CD4-positive, CD25-positive, alpha-beta regulatory T cell (primary cell): ENCODE measurements around the gene LST1. TPM values are rescaled to one million over a fixed set of nuclear protein-coding genes. Genes with fewer than 3 reads are reported as not detected.

Experiments
- ATAC-seq, 2 donors: fragments of 150-1000 bp; cut with Tn5 transposase; one replicate each; pipeline ENCODE4 v1.10.0; 2021; ENCODE audit warnings: low read depth in 2 of 2, moderate number of reproducible peaks in 2 of 2, moderate library complexity in 1 of 2
- DNase-seq, 3 donors: peaks; one replicate each; pipeline versions ENCODE4 v3.0.0 to v3.0.0-alpha.2; 2012 to 2022; ENCODE audit warnings: mixed read lengths in 1 of 3
- H3K27ac ChIP-seq: one replicate; pipeline ENCODE4 v1.7.0; 2013; ENCODE audit warnings: mild to moderate bottlenecking, low read length; ENCODE audit not compliant: insufficient read depth, poor library complexity, severe bottlenecking
- H3K27me3 ChIP-seq: one replicate; pipeline ENCODE4 v1.7.0; 2013; ENCODE audit warnings: low read length; ENCODE audit not compliant: control insufficient read depth, insufficient read depth
- H3K36me3 ChIP-seq: one replicate; pipeline ENCODE4 v1.7.0; 2013; ENCODE audit warnings: mild to moderate bottlenecking, low read length, moderate library complexity; ENCODE audit not compliant: control insufficient read depth, insufficient read depth
- H3K4me1 ChIP-seq: 2 replicates; pipeline ENCODE4 v1.7.0; 2013; ENCODE audit warnings: mild to moderate bottlenecking, low read length; ENCODE audit not compliant: insufficient read depth, control insufficient read depth, poor library complexity, severe bottlenecking
- H3K4me3 ChIP-seq: one replicate; pipeline ENCODE4 v1.7.0; 2013; ENCODE audit warnings: low read depth, mild to moderate bottlenecking, low read length, moderate library complexity
- H3K9me3 ChIP-seq, 2 experiments: 1 replicate in 1 of 2; 2 replicates in 1 of 2; pipeline ENCODE4 v1.7.0; 2013; ENCODE audit warnings: low read length in 2 of 2, mild to moderate bottlenecking in 1 of 2, moderate library complexity in 1 of 2; ENCODE audit not compliant: control insufficient read depth in 2 of 2
- H3K27ac Mint-ChIP-seq, 3 donors: one replicate each; pipeline ENCODE4 v1.8.0; 2020 to 2022; ENCODE audit warnings: mild to moderate bottlenecking in 3 of 3, mixed read lengths in 3 of 3, moderate library complexity in 2 of 3
- H3K27me3 Mint-ChIP-seq: one replicate; pipeline ENCODE4 v1.8.0; 2022; ENCODE audit warnings: mild to moderate bottlenecking, mixed read lengths
- H3K36me3 Mint-ChIP-seq: one replicate; pipeline ENCODE4 v1.8.0; 2020; ENCODE audit warnings: mixed read lengths
- H3K4me1 Mint-ChIP-seq, 4 donors: one replicate each; pipeline ENCODE4 v1.8.0; 2020 to 2022; ENCODE audit warnings: mixed read lengths in 4 of 4, mild to moderate bottlenecking in 1 of 4
- H3K4me3 Mint-ChIP-seq, 4 donors: one replicate each; pipeline ENCODE4 v1.8.0; 2020 to 2022; ENCODE audit warnings: mild to moderate bottlenecking in 4 of 4, mixed read lengths in 4 of 4, moderate library complexity in 3 of 4
- H3K9me3 Mint-ChIP-seq, 7 donors: one replicate each; pipeline ENCODE4 v1.8.0; 2020 to 2022; ENCODE audit warnings: mixed read lengths in 7 of 7, mild to moderate bottlenecking in 3 of 7, moderate library complexity in 2 of 7
- polyA plus RNA-seq, 4 donors: library from polyadenylated mRNA; unstranded; fragments of 300-500 nt; fragmentation: Illumina TruSeq; gene quantifications; one replicate each; pipeline ENCODE4 v1.2.3, GENCODE V29; 2021
- total RNA-seq: library from RNA; stranded (reverse); gene quantifications from one replicate; pipeline ENCODE4 v1.2.3, GENCODE V29; 2022

The LST1 gene
- total and polyA plus RNA-seq, 5 donors from 2014 or later: 8.0 to 12.9 (median 9.1) TPM

DNA sequence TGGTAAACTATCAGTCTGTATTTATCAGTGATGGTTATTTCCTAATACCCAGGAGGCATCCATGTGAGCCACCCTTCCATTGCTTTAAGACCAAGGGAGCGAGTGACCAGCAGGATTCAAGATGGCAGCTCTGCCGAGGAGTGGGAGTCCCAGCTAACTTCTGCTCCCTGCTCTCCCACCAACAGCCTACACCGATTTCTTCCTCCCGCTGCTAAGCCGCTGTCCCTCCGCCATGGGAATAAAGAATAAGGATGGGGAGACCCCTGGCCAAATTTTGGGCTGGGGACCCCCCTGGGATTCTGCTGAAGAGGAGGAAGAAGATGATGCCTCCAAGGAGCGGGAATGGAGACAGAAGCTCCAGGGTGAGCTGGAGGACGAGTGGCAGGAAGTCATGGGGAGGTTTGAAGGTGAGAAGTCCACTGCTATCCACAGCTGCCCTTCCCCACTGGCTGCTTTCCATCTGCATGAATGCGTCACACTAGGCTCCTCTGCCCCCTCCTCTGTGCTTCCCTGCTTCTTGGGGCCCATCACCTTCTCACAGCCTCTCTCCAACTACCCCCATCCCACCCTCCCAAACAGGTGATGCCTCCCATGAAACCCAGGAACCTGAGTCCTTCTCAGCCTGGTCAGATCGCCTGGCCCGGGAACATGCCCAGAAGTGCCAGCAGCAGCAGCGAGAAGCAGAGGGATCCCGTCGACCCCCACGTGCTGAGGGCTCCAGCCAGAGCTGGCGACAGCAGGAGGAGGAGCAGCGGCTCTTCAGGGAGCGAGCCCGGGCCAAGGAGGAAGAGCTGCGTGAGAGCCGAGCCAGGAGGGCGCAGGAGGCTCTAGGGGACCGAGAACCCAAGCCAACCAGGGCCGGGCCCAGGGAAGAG is 28.4 kb upstream of the LST1 start:
- H3K4me3 Mint-ChIP-seq: peak overlapping the region in 3 of 4 donors; percentile 56 to 88 (median 65)
- peak overlapping the region in 1 of 3 donors; percentile 32 for H3K27ac Mint-ChIP-seq
- Histone ChIP-seq H3K27ac (peak overlapping the region; percentile 77), H3K36me3 (no peaks in the 10 kb centered on the region), H3K27me3 (no peaks in the 10 kb centered on the region), H3K4me1 (peaks cover 58% of the 10 kb centered on the region), H3K4me3 (no peak overlapping the region), H3K9me3 (no peaks in the 10 kb centered on the region)
- no peak for DNase-seq
- no peaks in the 10 kb centered on the region for H3K27me3 Mint-ChIP-seq
- H3K9me3 Mint-ChIP-seq: no peaks in the 10 kb centered on the region
- H3K36me3 Mint-ChIP-seq: peaks cover 14% of the 10 kb centered on the region
- H3K4me1 Mint-ChIP-seq: peaks cover 15 to 65% (median 42%) of the 10 kb centered on the region in 4 donors
- ATAC-seq: no peak

DNA sequence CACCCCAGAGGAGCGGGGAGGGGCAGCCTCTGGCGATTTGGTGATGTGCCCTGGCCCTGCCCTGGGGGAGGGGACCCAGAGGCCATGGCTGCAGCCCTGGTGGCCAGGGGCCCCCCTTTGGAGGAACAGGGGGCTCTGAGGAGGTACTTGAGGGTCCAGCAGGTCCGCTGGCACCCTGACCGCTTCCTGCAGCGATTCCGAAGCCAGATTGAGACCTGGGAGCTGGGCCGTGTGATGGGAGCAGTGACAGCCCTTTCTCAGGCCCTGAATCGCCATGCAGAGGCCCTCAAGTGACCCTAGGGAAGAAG is 27.8 kb upstream of the LST1 start:
- no peaks in the 10 kb centered on the region for H3K9me3 ChIP-seq
- DNase-seq (no peak), ATAC-seq (no peak)
- no peaks in the 10 kb centered on the region for H3K36me3 ChIP-seq
- peak overlapping the region; percentile 77 for H3K27ac ChIP-seq
- no peaks in the 10 kb centered on the region for H3K27me3 ChIP-seq
- peaks cover 19% of the 10 kb centered on the region for H3K36me3 Mint-ChIP-seq
- peak overlapping the region; percentile 71 for H3K4me3 ChIP-seq
- peaks cover 58% of the 10 kb centered on the region for H3K4me1 ChIP-seq
- no peaks in the 10 kb centered on the region for H3K27me3 Mint-ChIP-seq
- H3K9me3 Mint-ChIP-seq: no peaks in the 10 kb centered on the region
- H3K4me1 Mint-ChIP-seq: peaks cover 15 to 70% (median 42%) of the 10 kb centered on the region in 4 donors
- peak overlapping the region in 2 of 4 donors; percentile 38 to 88 for H3K4me3 Mint-ChIP-seq
- peak overlapping the region in 2 of 3 donors; percentile 79 to 96 for H3K27ac Mint-ChIP-seq

DNA sequence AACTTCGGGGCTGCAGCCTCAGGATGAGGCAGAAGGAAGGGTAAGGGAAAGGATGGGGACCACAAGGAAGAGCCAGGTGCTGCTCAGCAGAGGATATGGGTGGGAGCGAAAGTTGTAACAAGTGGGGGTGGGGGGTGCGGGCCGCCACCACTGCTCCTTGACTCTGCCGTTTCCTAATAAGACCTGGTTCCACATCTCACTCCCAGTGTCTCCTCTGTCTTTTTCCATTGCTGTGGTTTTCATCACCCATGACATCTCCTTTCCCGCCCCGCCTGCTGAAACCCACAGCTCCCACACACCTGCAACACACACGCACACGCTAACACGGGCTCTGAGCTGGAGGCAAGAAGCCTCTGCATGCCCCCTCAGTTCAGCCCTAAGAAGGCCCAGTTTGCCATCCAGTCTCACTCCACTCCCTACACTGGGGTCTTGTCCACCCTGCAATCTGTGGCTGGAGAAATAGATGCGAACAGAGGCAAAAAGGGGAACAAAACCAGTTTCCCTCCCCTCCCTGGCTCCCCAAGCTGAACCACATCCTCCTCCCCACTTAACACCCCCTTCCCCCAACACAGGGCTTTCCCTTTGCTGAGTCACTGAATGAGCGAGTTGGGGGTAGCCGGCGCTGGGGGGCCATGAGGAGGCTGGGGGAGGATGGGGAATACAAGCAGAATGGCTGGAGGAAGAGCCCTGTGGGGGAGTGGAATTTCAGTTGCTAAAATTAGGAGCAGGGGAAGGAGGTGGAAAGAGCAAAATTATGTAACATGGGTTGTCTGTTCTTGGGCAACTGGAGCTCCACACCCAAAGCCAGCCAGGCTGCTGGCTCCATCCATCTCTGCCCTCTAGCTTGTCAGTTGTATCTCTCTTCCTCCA is 27.2 kb upstream of the LST1 start:
- Mint-ChIP-seq H3K4me3 (peak overlapping the region; percentile 33 to 88 (median 81)), H3K9me3 (no peaks in the 10 kb centered on the region), H3K4me1 (peaks cover 15 to 74% (median 44%) of the 10 kb centered on the region in 4 donors), H3K27me3 (no peaks in the 10 kb centered on the region), H3K27ac (peak overlapping the region; percentile 86 to 96 (median 94)), H3K36me3 (peaks cover 23% of the 10 kb centered on the region)
- Histone ChIP-seq H3K4me3 (peak overlapping the region; percentile 71), H3K4me1 (peaks cover 58% of the 10 kb centered on the region), H3K27ac (peak overlapping the region; percentile 77), H3K27me3 (no peaks in the 10 kb centered on the region), H3K36me3 (peaks cover 3% of the 10 kb centered on the region), H3K9me3 (no peaks in the 10 kb centered on the region)
- DNase-seq (peak; percentile 51 to 79 (median 64)), ATAC-seq (peak; percentile 73 to 75)

DNA sequence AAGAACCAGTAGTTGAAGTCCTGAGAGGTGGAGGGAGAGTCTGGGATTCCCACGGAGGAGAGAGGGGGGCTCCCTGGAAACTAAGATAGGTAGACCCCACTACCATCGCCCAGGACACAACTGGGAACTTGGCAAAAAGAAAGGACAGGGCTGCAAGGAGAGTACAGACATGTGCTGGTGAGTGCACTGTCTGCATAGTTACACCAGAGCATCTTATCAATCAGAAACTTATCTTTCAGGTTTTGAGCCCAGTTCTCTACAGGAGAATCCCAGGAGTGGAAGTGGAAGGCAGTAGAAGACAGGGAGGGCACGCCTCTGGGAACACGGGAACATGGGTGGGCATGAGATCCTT is 26.5 kb upstream of the LST1 start:
- Histone ChIP-seq H3K4me3 (peak overlapping the region; percentile 71), H3K36me3 (peaks cover 3% of the 10 kb centered on the region), H3K27me3 (no peaks in the 10 kb centered on the region), H3K27ac (peak overlapping the region; percentile 77), H3K4me1 (peaks cover 58% of the 10 kb centered on the region), H3K9me3 (no peaks in the 10 kb centered on the region)
- Mint-ChIP-seq H3K4me3 (peak overlapping the region; percentile 33 to 88 (median 81)), H3K9me3 (no peaks in the 10 kb centered on the region), H3K4me1 (peaks cover 15 to 76% (median 45%) of the 10 kb centered on the region in 4 donors), H3K27ac (peak overlapping the region; percentile 86 to 96 (median 94)), H3K36me3 (peaks cover 25% of the 10 kb centered on the region), H3K27me3 (no peaks in the 10 kb centered on the region)
- ATAC-seq (peak; percentile 10 to 31), DNase-seq (no peak)

DNA sequence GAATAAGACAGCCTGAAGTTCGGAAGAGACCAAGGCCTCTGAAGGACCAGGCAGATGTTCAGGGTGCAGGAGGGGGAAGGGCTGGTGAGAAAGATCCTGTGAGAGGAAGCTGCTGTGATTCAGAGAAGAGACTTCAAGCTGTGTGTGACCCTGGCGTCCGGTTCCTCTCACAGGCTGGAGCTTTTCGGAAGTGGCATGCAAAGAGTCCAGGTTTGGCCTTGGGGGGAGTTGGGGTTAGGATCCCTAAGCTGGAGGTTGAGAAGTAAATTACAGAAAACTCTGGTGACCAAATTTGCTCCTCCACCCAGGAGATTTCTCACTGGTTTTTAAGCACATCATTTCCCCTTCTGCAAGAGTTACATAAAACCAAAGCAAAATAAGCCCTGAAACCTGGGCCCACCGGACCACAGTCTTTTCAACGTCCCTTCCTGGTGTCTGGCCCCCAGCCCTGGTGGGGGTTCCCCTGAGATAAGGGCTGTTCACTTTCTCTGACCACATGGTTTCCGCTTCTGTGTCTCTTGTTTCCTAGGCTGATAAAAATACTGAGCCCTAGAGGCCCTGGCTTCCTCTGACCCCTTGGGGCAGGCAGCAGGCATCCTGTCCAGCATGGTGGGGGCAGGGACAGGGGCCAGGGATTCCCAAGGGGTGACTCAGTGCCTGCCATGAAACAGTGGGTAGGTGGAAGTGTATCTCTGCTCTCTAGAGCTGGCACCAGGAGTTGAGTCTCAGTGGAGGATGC is 25.9 kb upstream of the LST1 start:
- peak; percentile 73 to 77 for ATAC-seq
- Histone ChIP-seq H3K27me3 (no peaks in the 10 kb centered on the region), H3K36me3 (peaks cover 6% of the 10 kb centered on the region), H3K9me3 (no peaks in the 10 kb centered on the region), H3K4me3 (peak overlapping the region; percentile 71), H3K4me1 (peaks cover 58% of the 10 kb centered on the region), H3K27ac (peak overlapping the region; percentile 77)
- DNase-seq: peak; percentile 32 to 86 (median 44)
- H3K4me3 Mint-ChIP-seq: peak overlapping the region; percentile 44 to 88 (median 81)
- peak overlapping the region; percentile 86 to 96 (median 94) for H3K27ac Mint-ChIP-seq
- no peaks in the 10 kb centered on the region for H3K27me3 Mint-ChIP-seq
- H3K36me3 Mint-ChIP-seq: peaks cover 26% of the 10 kb centered on the region
- H3K9me3 Mint-ChIP-seq: no peaks in the 10 kb centered on the region
- peaks cover 15 to 77% (median 47%) of the 10 kb centered on the region in 4 donors for H3K4me1 Mint-ChIP-seq

DNA sequence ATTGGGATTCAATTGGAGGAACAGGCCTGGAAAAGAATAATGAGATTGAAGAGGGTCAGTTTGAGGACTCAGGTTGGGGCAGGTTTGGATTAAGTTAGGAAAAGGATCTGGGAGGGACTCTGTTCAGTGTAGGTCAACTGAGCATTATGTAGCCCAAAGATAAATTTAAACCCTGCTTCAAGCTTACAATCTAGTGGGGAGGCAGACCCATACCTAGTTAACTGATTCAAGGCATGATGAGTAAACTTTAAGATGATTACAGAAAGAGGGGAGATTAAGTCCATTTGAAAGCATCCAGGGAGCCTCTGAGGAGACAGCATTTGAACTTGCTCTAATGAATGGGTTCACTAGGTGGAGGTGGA is 25.4 kb upstream of the LST1 start:
- H3K9me3 Mint-ChIP-seq: no peaks in the 10 kb centered on the region
- DNase-seq (no peak), ATAC-seq (no peak)
- peak overlapping the region; percentile 77 for H3K27ac ChIP-seq
- no peaks in the 10 kb centered on the region for H3K9me3 ChIP-seq
- peaks cover 4% of the 10 kb centered on the region for H3K27me3 Mint-ChIP-seq
- H3K4me3 ChIP-seq: peak overlapping the region; percentile 71
- no peaks in the 10 kb centered on the region for H3K27me3 ChIP-seq
- H3K4me1 Mint-ChIP-seq: peaks cover 15 to 83% (median 53%) of the 10 kb centered on the region in 4 donors
- H3K4me1 ChIP-seq: peaks cover 58% of the 10 kb centered on the region
- peak overlapping the region; percentile 86 to 96 (median 94) for H3K27ac Mint-ChIP-seq
- H3K36me3 Mint-ChIP-seq: peaks cover 32% of the 10 kb centered on the region
- peaks cover 8% of the 10 kb centered on the region for H3K36me3 ChIP-seq
- peak overlapping the region; percentile 44 to 88 (median 81) for H3K4me3 Mint-ChIP-seq
